Aorta (tissue), 5 donors: ENCODE results near the gene TRIP13. TPM values are rescaled to one million over a fixed set of nuclear protein-coding genes. Genes with fewer than 3 reads are reported as not detected.
"Not testable (repeated sequence)": the region's sequence is repeated elsewhere in the genome, so short reads cannot be mapped to it uniquely, and the experiment has no call there.

Source experiments
- ATAC-seq: fragments of 200-7000 bp; cut with Tn5 transposase; one replicate; pipeline ENCODE4 v1.9.1; 2022; ENCODE audit warnings: moderate library complexity; ENCODE audit not compliant: low FRiP score
- DNase-seq, 2 donors: peaks; one replicate each; pipeline ENCODE4 v3.0.0-alpha.2; 2020
- H3K27ac ChIP-seq, 2 donors: one replicate each; pipeline ENCODE4 v1.5.1; 2013; ENCODE audit warnings: low read length in 2 of 2, mild to moderate bottlenecking in 2 of 2, moderate library complexity in 2 of 2, control low read depth in 1 of 2, inconsistent platforms in 1 of 2, low read depth in 1 of 2
- H3K27me3 ChIP-seq, 2 donors: one replicate each; pipeline ENCODE4 v1.6.1; 2013; ENCODE audit warnings: control low read depth in 1 of 2, low read length in 1 of 2, mild to moderate bottlenecking in 1 of 2, moderate library complexity in 1 of 2; ENCODE audit not compliant: insufficient read depth in 2 of 2, control insufficient read depth in 1 of 2
- H3K36me3 ChIP-seq, 2 donors: one replicate each; pipeline ENCODE4 v1.6.1; 2013; ENCODE audit warnings: control low read depth in 1 of 2, low read length in 1 of 2, mild to moderate bottlenecking in 1 of 2; ENCODE audit not compliant: insufficient read depth in 2 of 2, control insufficient read depth in 1 of 2
- H3K4me1 ChIP-seq, 2 donors: one replicate each; pipeline ENCODE4 v1.6.1; 2013; ENCODE audit warnings: low read length in 2 of 2, control low read depth in 1 of 2, mild to moderate bottlenecking in 1 of 2, moderate library complexity in 1 of 2; ENCODE audit not compliant: insufficient read depth in 2 of 2, control insufficient read depth in 1 of 2
- H3K4me3 ChIP-seq, 2 donors: one replicate each; pipeline ENCODE4 v1.5.1; 2013; ENCODE audit warnings: low read length in 2 of 2, control low read depth in 1 of 2, mild to moderate bottlenecking in 1 of 2
- H3K9me3 ChIP-seq: one replicate; pipeline ENCODE4 v1.6.1; 2013; ENCODE audit warnings: mild to moderate bottlenecking, low read length; ENCODE audit not compliant: control insufficient read depth
- WGBS, 2 donors: extraction: QIAGEN DNeasy Blood & Tissue Kit; methylation state at CpG; one replicate each; pipeline ENCODE4 v1.1.7; 2013; 5-methylcytosine and 5-hydroxymethylcytosine counted together
- intact Hi-C, 2 donors: fragments of 100-400 bp; cut with DNase I; formaldehyde crosslinking; loops; one replicate each; pipeline versions ENCODE4 v1.14.2 to v1.15.0; 2022
- long read RNA-seq, 2 donors: library from polyadenylated mRNA; unstranded; transcript quantifications; one replicate each; pipeline ENCODE4 v2.0.0, GENCODE V29; 2020 to 2021
- polyA plus RNA-seq, 2 donors: library from polyadenylated mRNA; stranded (reverse); fragments of 200-250 nt; gene quantifications; one replicate each; pipeline ENCODE4 v1.2.3, GENCODE V29; 2013
- total RNA-seq, 2 donors: library from RNA; stranded (reverse); fragmentation: NEBNext Ultra II Directional; extraction: Animal tissue kit (Norgen Biotek cat#: 25700); gene quantifications; one replicate each; pipeline ENCODE4 v1.2.1, GENCODE V29; 2021
- donor health status: healthy with polysubstance abuse.
- donor health status: Bipolar disorder and iron deficiency.
- donor health status: DM: no; HTN: no; CAD: no.
- donor health status: DM: no; HTN: no; CAD: no.
- donor health status: DM: yes; HTN: yes; CAD: no.

The TRIP13 gene, protein sequence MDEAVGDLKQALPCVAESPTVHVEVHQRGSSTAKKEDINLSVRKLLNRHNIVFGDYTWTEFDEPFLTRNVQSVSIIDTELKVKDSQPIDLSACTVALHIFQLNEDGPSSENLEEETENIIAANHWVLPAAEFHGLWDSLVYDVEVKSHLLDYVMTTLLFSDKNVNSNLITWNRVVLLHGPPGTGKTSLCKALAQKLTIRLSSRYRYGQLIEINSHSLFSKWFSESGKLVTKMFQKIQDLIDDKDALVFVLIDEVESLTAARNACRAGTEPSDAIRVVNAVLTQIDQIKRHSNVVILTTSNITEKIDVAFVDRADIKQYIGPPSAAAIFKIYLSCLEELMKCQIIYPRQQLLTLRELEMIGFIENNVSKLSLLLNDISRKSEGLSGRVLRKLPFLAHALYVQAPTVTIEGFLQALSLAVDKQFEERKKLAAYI
- 1 to 10 TPM in 1 of 2 donors, under 1 TPM in 1; 0.84 to 1.3 TPM for total RNA-seq
- 1 to 10 TPM in 1 of 2 donors, under 1 TPM in 1; 0.28 to 1.3 TPM for polyA plus RNA-seq
- long read RNA-seq, donor 1, partial matches to known transcripts, result 0 of 1 reads
- long read RNA-seq, donor 1, other reads (novel, unspliced or antisense), result 0 of 1 reads
- long read RNA-seq, donor 2, partial matches to known transcripts, result 0 of 1 reads
- long read RNA-seq, donor 2, other reads (novel, unspliced or antisense), result 0 of 1 reads

- Histone ChIP-seq H3K27ac (peak within 1 kb of the TSS; percentile 41 to 43), H3K27me3 (no peaks in the 10 kb centered on the region), H3K4me1 (no peaks in the 10 kb centered on the region), H3K9me3 (no peaks in the 10 kb centered on the region), H3K36me3 (no peaks in the 10 kb centered on the region), H3K4me3 (peak within 1 kb of the TSS; percentile 55 to 63)
- intact Hi-C loops, result loop anchor here in 1 of 2 donors (5.0 to 10.0 kb wide), 3 partner anchors 280 to 452 kb away; partner anchors contain the start of genes CEP72, CLPTM1L and EXOC3
- DNase-seq (peak; percentile 89 to 95), ATAC-seq (peak; percentile 94)
- WGBS, 2 donors, result 0 to 1% methylated on average over 51 to 91 of the region's 91 CpGs
These were observed at the start of gene TRIP13, which contains the start of gene BRD9 for GRCh38 chr5:892394-893136. TRIP13 (plus strand) TSS chr5:892884; CDS start chr5:892999, 115 bp downstream. BRD9 (minus strand) TSS chr5:892801; CDS start chr5:892657, 144 bp downstream.

DNA sequence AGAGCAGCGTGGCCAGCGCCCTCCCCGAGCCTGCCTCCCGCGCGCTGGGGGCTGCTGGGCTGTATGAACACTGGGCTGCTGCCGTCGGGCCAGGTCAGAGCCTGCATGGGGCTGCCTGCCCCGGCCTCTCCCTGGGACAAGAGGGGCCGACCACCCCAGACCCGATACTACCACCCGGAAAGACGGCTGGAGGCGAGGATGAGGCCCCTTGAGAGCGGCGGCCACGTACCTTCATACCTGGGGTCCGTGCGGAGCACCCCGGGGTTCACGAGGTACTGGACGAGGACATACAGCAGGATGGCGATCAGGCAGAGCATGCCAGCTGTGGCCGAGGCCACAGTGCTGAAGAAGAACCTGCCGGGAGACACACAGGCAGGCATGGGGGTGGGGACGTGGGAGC lies 49.3 kb upstream of the TRIP13 start:
- ATAC-seq, H3K9me3 ChIP-seq, H3K4me1 ChIP-seq, intact Hi-C loops, H3K36me3 ChIP-seq, H3K4me3 ChIP-seq, H3K27me3 ChIP-seq, H3K27ac ChIP-seq: not testable (repeated sequence)
- 94 to 100% methylated on average over 3 to 19 of the region's 26 CpGs for WGBS, 2 donors
- peak; percentile 50 to 81 for DNase-seq

DNA sequence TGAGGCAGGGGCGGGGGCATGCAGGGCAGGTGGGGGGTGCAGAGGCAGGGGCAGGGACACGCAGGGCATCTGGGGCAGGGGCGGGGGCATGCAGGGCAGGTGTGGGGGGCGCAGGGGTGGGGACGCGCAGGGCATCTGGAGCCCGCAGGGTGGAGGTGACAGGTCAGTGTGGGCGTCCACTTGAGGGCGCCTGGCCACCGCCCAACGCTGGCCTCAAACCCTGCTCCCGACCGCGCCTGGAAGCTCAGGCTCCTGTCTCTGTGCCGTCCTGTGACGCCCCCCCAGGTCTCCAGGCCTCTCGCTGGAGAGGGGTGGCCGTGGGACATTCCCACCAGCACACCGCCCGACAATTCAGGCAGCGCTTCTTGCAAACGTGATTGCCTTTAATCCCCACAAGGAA lies 48.8 kb upstream of the TRIP13 start:
- H3K4me3 ChIP-seq, H3K27ac ChIP-seq, H3K4me1 ChIP-seq, H3K9me3 ChIP-seq, H3K27me3 ChIP-seq, intact Hi-C loops, ATAC-seq, H3K36me3 ChIP-seq: not testable (repeated sequence)
- 76 to 90% methylated on average over 21 to 22 of the region's 22 CpGs for WGBS, 2 donors
- DNase-seq, result peak; percentile 36 to 77

DNA sequence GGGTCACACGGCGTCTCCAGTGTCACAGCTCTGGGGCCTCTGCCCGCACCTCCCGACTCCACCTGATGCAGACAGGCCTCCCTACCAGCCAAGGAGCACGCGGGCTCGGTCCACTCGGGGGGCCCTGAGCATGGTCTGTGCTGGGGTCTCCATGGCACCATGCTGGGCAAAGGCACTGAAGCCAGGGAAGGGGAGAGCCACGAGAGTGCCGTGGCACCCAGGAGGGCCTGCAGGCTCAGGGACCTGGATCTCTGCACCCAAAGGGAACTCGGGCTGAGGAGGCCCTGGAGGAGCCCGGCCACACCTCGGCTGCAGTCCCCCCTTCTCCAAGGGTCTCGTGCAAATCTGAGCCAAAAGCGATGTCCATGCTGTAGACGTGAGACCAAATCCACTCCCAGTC lies 48.3 kb upstream of the TRIP13 start:
- H3K9me3 ChIP-seq, H3K4me1 ChIP-seq, H3K27ac ChIP-seq, intact Hi-C loops, ATAC-seq, H3K27me3 ChIP-seq, H3K4me3 ChIP-seq, H3K36me3 ChIP-seq: not testable (repeated sequence)
- DNase-seq, result peak; percentile 47 to 79
- WGBS, 2 donors, result 86 to 93% methylated on average over 14 of the region's 16 CpGs

DNA sequence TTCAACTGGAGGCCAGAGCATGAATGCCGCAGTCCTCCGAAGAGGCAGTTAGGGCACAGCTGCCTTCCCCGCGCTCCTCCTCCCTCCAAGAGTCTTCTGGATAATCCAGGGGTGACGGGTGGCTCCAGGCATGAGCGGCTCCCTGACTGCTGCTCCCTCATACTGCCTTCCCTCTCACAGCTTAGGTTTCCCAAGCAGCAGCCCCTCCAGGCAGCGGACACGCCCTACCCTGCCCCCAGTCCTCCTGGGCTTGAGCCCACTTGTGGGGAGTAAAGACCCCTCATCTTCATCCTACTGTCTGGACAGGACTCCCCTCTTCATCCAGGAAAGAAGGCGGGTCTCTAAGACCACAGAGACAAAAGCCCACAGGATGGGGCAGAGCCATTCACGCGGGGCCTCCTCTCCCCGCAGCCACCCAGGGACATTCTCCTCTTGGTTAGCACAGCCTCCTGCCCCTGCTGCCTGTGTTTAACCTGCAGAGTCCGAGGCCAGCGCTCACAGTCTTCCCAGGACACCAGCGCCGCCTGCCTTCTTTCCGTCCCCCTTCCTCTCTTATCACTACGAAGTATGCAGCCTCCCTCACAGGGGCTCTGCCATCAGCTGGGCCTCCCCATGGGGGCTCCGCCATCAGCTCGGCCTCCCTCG lies 47.5 kb upstream of the TRIP13 start:
- H3K27me3 ChIP-seq, intact Hi-C loops, H3K27ac ChIP-seq, H3K4me3 ChIP-seq, ATAC-seq, H3K4me1 ChIP-seq, H3K36me3 ChIP-seq, H3K9me3 ChIP-seq: not testable (repeated sequence)
- peak; percentile 41 to 79 for DNase-seq
- WGBS, 2 donors, result 80 to 87% methylated on average over 12 to 17 of the region's 21 CpGs

DNA sequence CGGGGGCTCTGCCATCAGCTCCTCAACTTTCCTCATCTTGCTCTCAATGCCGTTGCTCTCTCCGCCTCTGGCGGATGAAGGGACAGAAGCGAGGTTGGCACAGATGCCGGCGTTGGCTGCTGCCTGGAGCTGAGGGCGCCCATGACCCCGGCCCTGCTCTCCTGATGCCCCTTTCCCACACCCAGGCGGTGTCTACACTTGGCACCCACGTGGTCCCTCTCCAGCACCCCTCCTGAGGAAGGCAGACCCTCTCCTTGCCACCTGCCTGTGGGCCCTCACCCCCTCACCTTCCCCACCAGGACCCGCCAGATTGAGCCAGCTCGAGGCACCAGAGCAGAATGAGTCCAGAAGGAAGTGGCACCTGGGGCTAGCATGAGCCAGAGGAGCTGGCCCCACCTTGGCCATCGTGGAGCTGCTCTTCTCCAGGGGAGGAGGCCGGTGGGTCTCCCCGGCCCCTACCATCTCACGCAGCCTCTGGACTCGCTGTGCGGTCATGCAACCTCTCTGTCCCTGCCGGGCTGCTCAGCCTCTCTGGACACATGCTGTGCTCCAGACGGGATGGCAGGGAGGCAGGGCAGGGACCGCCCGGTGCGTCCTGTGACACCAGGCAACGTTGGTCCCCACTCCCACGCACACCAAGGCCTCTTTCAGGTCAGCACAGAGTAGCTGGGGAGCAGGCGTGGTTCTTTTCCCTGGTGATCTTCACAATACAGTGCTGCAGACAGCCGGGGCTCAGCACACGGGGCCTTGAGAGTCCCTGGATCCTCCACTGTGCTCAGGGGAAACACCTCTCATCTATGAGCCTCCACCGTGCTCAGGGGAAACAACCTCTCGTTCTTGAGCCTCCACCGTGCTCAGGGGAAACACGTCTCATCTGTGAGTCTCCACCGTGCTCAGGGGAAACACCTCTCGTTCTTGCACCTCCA lies 46.7 kb upstream of the TRIP13 start:
- 85 to 86% methylated on average over 11 to 25 of the region's 35 CpGs for WGBS, 2 donors

GRCh38 chr5:846602-847091 lies 46.0 kb upstream of the TRIP13 start:
- H3K27me3 ChIP-seq, H3K9me3 ChIP-seq, H3K27ac ChIP-seq, ATAC-seq, H3K36me3 ChIP-seq, H3K4me1 ChIP-seq, H3K4me3 ChIP-seq: not testable (repeated sequence)
- peak in 1 of 2 donors; percentile 36 for DNase-seq
- intact Hi-C loops, result loop anchor here (2.0 kb wide), 1 partner anchor 90 kb away; no protein-coding TSS in a partner anchor
- WGBS, 2 donors, result 85 to 92% methylated on average over 18 of the region's 18 CpGs

More for the DNA sequence above, 46.7 kb upstream of the TRIP13 start:
- not testable (repeated sequence) for H3K27ac ChIP-seq, H3K36me3 ChIP-seq, H3K9me3 ChIP-seq, H3K27me3 ChIP-seq, H3K4me1 ChIP-seq, ATAC-seq, H3K4me3 ChIP-seq
- peak in 1 of 2 donors; percentile 42 for DNase-seq
- intact Hi-C loops, result loop anchor here (2.0 kb wide), 1 partner anchor 89 kb away; no protein-coding TSS in a partner anchor
